CD4-positive, CD25-positive, alpha-beta regulatory T cell (primary cell): ENCODE data around the gene OLR1. TPM values are rescaled to one million over a fixed set of nuclear protein-coding genes. Genes with fewer than 3 reads are reported as not detected.

ENCODE experiments used
- ATAC-seq, 2 donors: fragments of 150-1000 bp; cut with Tn5 transposase; one replicate each; pipeline ENCODE4 v1.10.0; 2021; ENCODE audit warnings: low read depth in 2 of 2, moderate number of reproducible peaks in 2 of 2, moderate library complexity in 1 of 2
- DNase-seq, 3 donors: peaks; one replicate each; pipeline versions ENCODE4 v3.0.0 to v3.0.0-alpha.2; 2012 to 2022; ENCODE audit warnings: mixed read lengths in 1 of 3
- H3K27ac ChIP-seq: one replicate; pipeline ENCODE4 v1.7.0; 2013; ENCODE audit warnings: mild to moderate bottlenecking, low read length; ENCODE audit not compliant: insufficient read depth, poor library complexity, severe bottlenecking
- H3K27me3 ChIP-seq: one replicate; pipeline ENCODE4 v1.7.0; 2013; ENCODE audit warnings: low read length; ENCODE audit not compliant: control insufficient read depth, insufficient read depth
- H3K36me3 ChIP-seq: one replicate; pipeline ENCODE4 v1.7.0; 2013; ENCODE audit warnings: mild to moderate bottlenecking, low read length, moderate library complexity; ENCODE audit not compliant: control insufficient read depth, insufficient read depth
- H3K4me1 ChIP-seq: 2 replicates; pipeline ENCODE4 v1.7.0; 2013; ENCODE audit warnings: mild to moderate bottlenecking, low read length; ENCODE audit not compliant: insufficient read depth, control insufficient read depth, poor library complexity, severe bottlenecking
- H3K4me3 ChIP-seq: one replicate; pipeline ENCODE4 v1.7.0; 2013; ENCODE audit warnings: low read depth, mild to moderate bottlenecking, low read length, moderate library complexity
- H3K9me3 ChIP-seq, 2 experiments: 1 replicate in 1 of 2; 2 replicates in 1 of 2; pipeline ENCODE4 v1.7.0; 2013; ENCODE audit warnings: low read length in 2 of 2, mild to moderate bottlenecking in 1 of 2, moderate library complexity in 1 of 2; ENCODE audit not compliant: control insufficient read depth in 2 of 2
- H3K27ac Mint-ChIP-seq, 3 donors: one replicate each; pipeline ENCODE4 v1.8.0; 2020 to 2022; ENCODE audit warnings: mild to moderate bottlenecking in 3 of 3, mixed read lengths in 3 of 3, moderate library complexity in 2 of 3
- H3K27me3 Mint-ChIP-seq: one replicate; pipeline ENCODE4 v1.8.0; 2022; ENCODE audit warnings: mild to moderate bottlenecking, mixed read lengths
- H3K36me3 Mint-ChIP-seq: one replicate; pipeline ENCODE4 v1.8.0; 2020; ENCODE audit warnings: mixed read lengths
- H3K4me1 Mint-ChIP-seq, 4 donors: one replicate each; pipeline ENCODE4 v1.8.0; 2020 to 2022; ENCODE audit warnings: mixed read lengths in 4 of 4, mild to moderate bottlenecking in 1 of 4
- H3K4me3 Mint-ChIP-seq, 4 donors: one replicate each; pipeline ENCODE4 v1.8.0; 2020 to 2022; ENCODE audit warnings: mild to moderate bottlenecking in 4 of 4, mixed read lengths in 4 of 4, moderate library complexity in 3 of 4
- H3K9me3 Mint-ChIP-seq, 7 donors: one replicate each; pipeline ENCODE4 v1.8.0; 2020 to 2022; ENCODE audit warnings: mixed read lengths in 7 of 7, mild to moderate bottlenecking in 3 of 7, moderate library complexity in 2 of 7
- polyA plus RNA-seq, 4 donors: library from polyadenylated mRNA; unstranded; fragments of 300-500 nt; fragmentation: Illumina TruSeq; gene quantifications; one replicate each; pipeline ENCODE4 v1.2.3, GENCODE V29; 2021
- total RNA-seq: library from RNA; stranded (reverse); gene quantifications from one replicate; pipeline ENCODE4 v1.2.3, GENCODE V29; 2022

OLR1 gene
- total and polyA plus RNA-seq, 5 donors from 2014 or later: not detected

DNA sequence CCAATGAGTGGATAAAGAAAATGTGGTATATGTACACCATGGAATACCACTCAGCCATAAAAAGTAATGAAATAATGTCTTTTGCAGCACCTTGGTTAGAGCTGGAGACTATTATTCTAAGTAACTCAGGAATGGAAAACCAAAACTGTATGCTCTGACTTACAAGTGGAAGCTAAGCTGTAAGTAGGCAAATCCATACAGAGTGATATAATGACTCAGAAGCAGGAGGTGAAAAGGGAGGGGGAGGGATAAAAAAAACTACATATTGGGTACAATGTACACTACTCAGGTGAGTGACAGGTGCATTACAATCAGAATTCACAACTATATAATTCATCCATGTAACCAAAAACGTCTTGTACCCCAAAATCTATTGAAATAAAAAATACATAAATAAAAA lies 58.0 kb downstream of the OLR1 start:
- no peak overlapping the region for H3K27ac Mint-ChIP-seq
- no peak overlapping the region for H3K4me3 Mint-ChIP-seq
- Histone ChIP-seq H3K9me3 (no peaks in the 10 kb centered on the region), H3K27ac (no peak overlapping the region), H3K27me3 (no peaks in the 10 kb centered on the region), H3K4me1 (no peaks in the 10 kb centered on the region), H3K36me3 (no peaks in the 10 kb centered on the region), H3K4me3 (no peak overlapping the region)
- ATAC-seq: no peak
- H3K27me3 Mint-ChIP-seq: peaks cover 17% of the 10 kb centered on the region
- H3K4me1 Mint-ChIP-seq: no peaks in the 10 kb centered on the region
- no peak for DNase-seq
- H3K36me3 Mint-ChIP-seq: no peaks in the 10 kb centered on the region
- peaks cover 0 to 1% (median 0%) of the 10 kb centered on the region in 7 donors for H3K9me3 Mint-ChIP-seq

DNA sequence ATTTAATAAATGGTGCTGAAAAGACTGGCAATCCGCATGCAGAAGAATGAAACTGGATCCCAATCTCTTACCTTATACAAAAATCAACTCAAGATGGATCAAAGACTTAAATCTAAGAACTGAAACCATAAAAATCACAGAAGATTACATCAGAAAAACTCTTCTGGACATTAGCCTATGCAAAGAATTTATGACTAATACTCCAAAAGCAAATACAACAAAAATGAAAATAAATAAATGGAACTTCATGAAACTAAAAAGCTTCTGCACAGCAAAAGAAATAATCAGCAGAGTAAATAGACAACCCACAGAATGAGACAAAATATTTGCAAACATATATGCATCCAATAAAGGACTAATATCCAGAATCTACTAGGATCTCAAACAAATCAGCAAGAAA lies 58.9 kb downstream of the OLR1 start:
- H3K4me1 Mint-ChIP-seq: no peaks in the 10 kb centered on the region
- ATAC-seq: no peak
- Histone ChIP-seq H3K4me3 (no peak overlapping the region), H3K9me3 (no peaks in the 10 kb centered on the region), H3K27me3 (no peaks in the 10 kb centered on the region), H3K27ac (no peak overlapping the region), H3K4me1 (no peaks in the 10 kb centered on the region), H3K36me3 (no peaks in the 10 kb centered on the region)
- peaks cover 17% of the 10 kb centered on the region for H3K27me3 Mint-ChIP-seq
- no peak overlapping the region for H3K4me3 Mint-ChIP-seq
- no peaks in the 10 kb centered on the region for H3K36me3 Mint-ChIP-seq
- no peak for DNase-seq
- H3K27ac Mint-ChIP-seq: no peak overlapping the region
- H3K9me3 Mint-ChIP-seq: peaks cover 0 to 1% (median 0%) of the 10 kb centered on the region in 7 donors

DNA sequence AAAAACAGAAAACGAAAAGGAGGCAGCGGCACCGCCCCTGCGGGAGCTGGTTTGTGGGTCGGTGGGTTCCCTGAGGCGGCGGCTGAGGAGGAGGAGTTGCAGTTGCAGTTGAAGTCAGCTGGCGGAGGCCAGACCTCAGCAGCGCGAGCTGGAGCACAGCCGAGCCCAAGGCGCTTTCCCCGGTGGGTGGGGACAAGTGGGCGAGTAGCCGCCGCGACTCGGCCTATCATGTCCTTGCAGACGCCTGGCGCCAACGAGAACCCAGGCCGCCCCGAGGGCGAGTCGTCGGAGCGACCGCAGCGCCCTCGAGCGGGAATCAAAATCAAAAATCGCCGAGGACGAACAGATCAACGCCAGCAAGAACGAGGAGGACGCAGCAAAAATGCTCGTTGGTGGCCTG lies 60.5 kb downstream of the OLR1 start:
- no peak overlapping the region for H3K4me3 Mint-ChIP-seq
- Histone ChIP-seq H3K36me3 (no peaks in the 10 kb centered on the region), H3K27ac (no peak overlapping the region), H3K4me3 (no peak overlapping the region), H3K27me3 (no peaks in the 10 kb centered on the region), H3K9me3 (no peaks in the 10 kb centered on the region), H3K4me1 (no peaks in the 10 kb centered on the region)
- H3K27ac Mint-ChIP-seq: no peak overlapping the region
- DNase-seq (no peak), ATAC-seq (no peak)
- H3K36me3 Mint-ChIP-seq: no peaks in the 10 kb centered on the region
- peaks cover 0 to 1% (median 0%) of the 10 kb centered on the region in 7 donors for H3K9me3 Mint-ChIP-seq
- H3K4me1 Mint-ChIP-seq: no peaks in the 10 kb centered on the region
- peaks cover 17% of the 10 kb centered on the region for H3K27me3 Mint-ChIP-seq

DNA sequence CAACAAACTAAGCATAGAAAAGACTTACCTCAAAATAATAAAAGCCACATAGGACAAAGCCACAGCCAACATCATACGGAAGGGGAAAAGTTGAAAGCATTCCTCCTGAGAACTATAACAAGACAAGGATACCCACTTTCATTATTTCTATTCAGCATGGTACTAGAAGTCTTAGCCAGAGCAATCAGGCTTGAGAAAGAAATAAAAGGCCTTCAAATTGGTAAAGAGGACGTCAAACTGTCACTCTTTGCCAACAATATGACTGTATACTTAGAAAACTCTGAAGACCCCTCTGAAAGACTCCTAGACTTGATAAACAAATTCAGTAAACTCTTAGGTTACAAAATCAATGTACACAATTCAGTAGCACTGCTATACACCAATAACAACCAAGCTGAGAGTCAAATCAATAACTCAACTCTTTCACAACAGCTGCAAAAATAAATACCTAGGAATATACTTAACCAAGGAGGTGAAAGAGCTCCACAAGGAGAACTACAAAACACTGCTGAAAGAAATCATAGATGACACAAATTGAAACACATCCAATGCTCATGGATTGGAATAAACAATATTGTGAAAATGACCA lies 61.6 kb downstream of the OLR1 start:
- H3K4me3 ChIP-seq: no peak overlapping the region
- no peaks in the 10 kb centered on the region for H3K9me3 ChIP-seq
- no peaks in the 10 kb centered on the region for H3K36me3 ChIP-seq
- DNase-seq (no peak), ATAC-seq (no peak)
- Mint-ChIP-seq H3K9me3 (peaks cover 0 to 5% (median 0%) of the 10 kb centered on the region in 7 donors), H3K27ac (no peak overlapping the region), H3K4me3 (no peak overlapping the region), H3K4me1 (no peaks in the 10 kb centered on the region), H3K27me3 (peaks cover 25% of the 10 kb centered on the region), H3K36me3 (no peaks in the 10 kb centered on the region)
- no peaks in the 10 kb centered on the region for H3K27me3 ChIP-seq
- H3K4me1 ChIP-seq: no peaks in the 10 kb centered on the region
- no peak overlapping the region for H3K27ac ChIP-seq

Other genes with a start within 250 kb of the OLR1 start
- gene CLEC2A, start 239.8 kb downstream of the OLR1 start, total RNA-seq: not detected
- gene CLEC2A, start 239.8 kb downstream of the OLR1 start, polyA plus RNA-seq: not detected
- gene CLEC12A, start 200.7 kb downstream of the OLR1 start, total RNA-seq: not detected
- 1 to 10 TPM in 1 of 4 donors, under 1 TPM in 1, not detected in 2; 0.27 to 1.0 TPM for gene CLEC12A, start 200.7 kb downstream of the OLR1 start, polyA plus RNA-seq
- 2.6 TPM for gene CLEC1B, start 173.0 kb downstream of the OLR1 start, total RNA-seq
- not detected for gene CLEC1B, start 173.0 kb downstream of the OLR1 start, polyA plus RNA-seq
- gene CLEC12B, start 161.5 kb downstream of the OLR1 start, total RNA-seq: not detected
- not detected for gene CLEC12B, start 161.5 kb downstream of the OLR1 start, polyA plus RNA-seq
- gene CLEC9A, start 141.4 kb downstream of the OLR1 start, total RNA-seq: not detected
- not detected for gene CLEC9A, start 141.4 kb downstream of the OLR1 start, polyA plus RNA-seq
- not detected for gene CLEC1A, start 73.1 kb downstream of the OLR1 start, total RNA-seq
- not detected for gene CLEC1A, start 73.1 kb downstream of the OLR1 start, polyA plus RNA-seq
- gene CLEC7A, start 41.9 kb downstream of the OLR1 start, total RNA-seq: 0.76 TPM
- gene CLEC7A, start 41.9 kb downstream of the OLR1 start, polyA plus RNA-seq: under 1 TPM in 2 of 4 donors, not detected in 2; 0.40 to 0.88 TPM
- not detected for gene TMEM52B, start 6.9 kb upstream of the OLR1 start, total RNA-seq
- gene TMEM52B, start 6.9 kb upstream of the OLR1 start, polyA plus RNA-seq: not detected
- gene GABARAPL1, start 40.7 kb upstream of the OLR1 start, total RNA-seq: 170 TPM
- 10 to 100 TPM; 19.4 to 21.8 (median 19.7) TPM for gene GABARAPL1, start 40.7 kb upstream of the OLR1 start, polyA plus RNA-seq
- gene KLRD1, start 135.7 kb upstream of the OLR1 start, total RNA-seq: 0.20 TPM
- 1 to 10 TPM in 1 of 4 donors, under 1 TPM in 3; 0.01 to 1.9 (median 0.24) TPM for gene KLRD1, start 135.7 kb upstream of the OLR1 start, polyA plus RNA-seq
- gene KLRK1, start 217.9 kb upstream of the OLR1 start, total RNA-seq: 2.7 TPM
- 1 to 10 TPM in 3 of 4 donors, under 1 TPM in 1; 0.98 to 2.8 (median 2.3) TPM for gene KLRK1, start 217.9 kb upstream of the OLR1 start, polyA plus RNA-seq
- gene KLRC4, start 237.6 kb upstream of the OLR1 start, total RNA-seq: not detected
- gene KLRC4, start 237.6 kb upstream of the OLR1 start, polyA plus RNA-seq: not detected
- gene KLRC3, start 248.5 kb upstream of the OLR1 start, total RNA-seq: not detected
- not detected for gene KLRC3, start 248.5 kb upstream of the OLR1 start, polyA plus RNA-seq